HG03575 (cell line): ENCODE measurements around the gene DPYSL4.

Source experiments
- ATAC-seq: cut with Tn5 transposase; IDR thresholded peaks from one replicate; pipeline ENCODE4 v1.9.1; 2021; ENCODE audit not compliant: unreplicated experiment, insufficient number of reproducible peaks, low FRiP score; ENCODE audit errors: extremely low read depth

DPYSL4 gene

GRCh38 chr10:132189016-132189415 lies 2.3 kb downstream of the DPYSL4 start:
- no peak for ATAC-seq

GRCh38 chr10:132189810-132190422 lies 3.2 kb downstream of the DPYSL4 start:
- ATAC-seq = no peak

- no peak for ATAC-seq
These were observed 5.6 kb downstream of the DPYSL4 start for GRCh38 chr10:132192076-132192975.

GRCh38 chr10:132192991-132193665 lies 6.4 kb downstream of the DPYSL4 start:
- ATAC-seq = no peak

GRCh38 chr10:132193907-132194552 lies 7.3 kb downstream of the DPYSL4 start:
- ATAC-seq = no peak

- ATAC-seq = no peak
These were observed 8.0 kb downstream of the DPYSL4 start for GRCh38 chr10:132194726-132195125.

- ATAC-seq = no peak
These were observed 8.8 kb downstream of the DPYSL4 start for GRCh38 chr10:132195366-132196075.

GRCh38 chr10:132196178-132197113 lies 9.7 kb downstream of the DPYSL4 start:
- no peak for ATAC-seq

GRCh38 chr10:132197271-132198067 lies 10.7 kb downstream of the DPYSL4 start:
- no peak for ATAC-seq

GRCh38 chr10:132198068-132198370 lies 11.3 kb downstream of the DPYSL4 start:
- ATAC-seq = no peak

- ATAC-seq = no peak
These were observed 11.8 kb downstream of the DPYSL4 start for GRCh38 chr10:132198381-132199181.

- ATAC-seq = no peak
These were observed 12.6 kb downstream of the DPYSL4 start for GRCh38 chr10:132199268-132199853.

GRCh38 chr10:132199854-132200311 lies 13.1 kb downstream of the DPYSL4 start:
- no peak for ATAC-seq

- ATAC-seq = no peak
These were observed 13.8 kb downstream of the DPYSL4 start for GRCh38 chr10:132200344-132201110.
